Fibroblast of pulmonary artery (primary cell): ENCODE measurements around the gene COL25A1.
A peak's percentile ranks its signal among the peaks of the same experiment; 100 is the strongest.

Source experiments
- DNase-seq: peaks from one replicate; pipeline ENCODE4 v3.0.0-alpha.2; 2010; ENCODE audit warnings: low read depth
- H3K4me3 ChIP-seq: replicated peaks from 2 replicates; pipeline ENCODE4 v1.5.1; 2011; ENCODE audit warnings: low read depth, mild to moderate bottlenecking, control low read depth, low read length, moderate library complexity
- TF ChIP-seq, protein P1 (sequence below): IDR thresholded peaks from 2 replicates; pipeline ENCODE4 v1.5.1; 2011; ENCODE audit warnings: mild to moderate bottlenecking, control low read depth, low read length, inconsistent platforms; ENCODE audit errors: missing control alignments

The COL25A1 gene

DNA sequence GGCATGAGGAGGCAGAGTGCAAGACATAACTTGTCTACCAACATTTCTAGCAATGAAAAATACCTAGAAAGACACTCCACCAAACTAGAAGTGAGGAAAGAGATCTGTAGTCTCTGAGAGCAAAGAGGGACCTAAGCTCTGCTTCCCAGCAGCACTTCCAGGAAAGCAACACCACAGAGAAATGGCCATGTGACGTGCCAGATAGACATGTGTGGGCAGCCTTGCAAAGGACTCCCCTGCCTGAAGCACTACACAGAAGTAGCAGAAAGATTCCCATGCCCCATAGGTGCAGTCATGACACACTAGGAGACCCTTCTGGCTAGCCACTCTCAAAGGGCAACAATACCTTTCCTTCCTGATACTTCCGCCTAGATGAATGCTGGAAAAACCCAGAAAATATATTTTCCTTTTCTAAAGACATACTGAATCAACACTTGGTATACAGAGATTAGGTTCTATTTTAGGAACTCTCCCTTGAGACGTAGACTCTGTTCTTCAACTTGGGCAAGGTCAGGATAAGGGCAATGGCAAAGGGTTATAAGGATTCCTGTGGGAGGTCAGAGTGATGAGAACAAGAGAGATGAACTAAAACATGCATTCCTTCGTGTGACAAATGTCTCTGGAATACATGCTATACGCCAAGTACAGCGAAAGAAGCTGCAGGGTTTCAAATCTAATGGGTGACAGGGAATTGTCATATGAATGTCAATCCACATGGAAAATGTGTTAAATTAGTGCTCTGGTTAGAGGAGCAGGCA, 352.1 kb downstream of the COL25A1 start:
- TF ChIP-seq, protein P1, sequence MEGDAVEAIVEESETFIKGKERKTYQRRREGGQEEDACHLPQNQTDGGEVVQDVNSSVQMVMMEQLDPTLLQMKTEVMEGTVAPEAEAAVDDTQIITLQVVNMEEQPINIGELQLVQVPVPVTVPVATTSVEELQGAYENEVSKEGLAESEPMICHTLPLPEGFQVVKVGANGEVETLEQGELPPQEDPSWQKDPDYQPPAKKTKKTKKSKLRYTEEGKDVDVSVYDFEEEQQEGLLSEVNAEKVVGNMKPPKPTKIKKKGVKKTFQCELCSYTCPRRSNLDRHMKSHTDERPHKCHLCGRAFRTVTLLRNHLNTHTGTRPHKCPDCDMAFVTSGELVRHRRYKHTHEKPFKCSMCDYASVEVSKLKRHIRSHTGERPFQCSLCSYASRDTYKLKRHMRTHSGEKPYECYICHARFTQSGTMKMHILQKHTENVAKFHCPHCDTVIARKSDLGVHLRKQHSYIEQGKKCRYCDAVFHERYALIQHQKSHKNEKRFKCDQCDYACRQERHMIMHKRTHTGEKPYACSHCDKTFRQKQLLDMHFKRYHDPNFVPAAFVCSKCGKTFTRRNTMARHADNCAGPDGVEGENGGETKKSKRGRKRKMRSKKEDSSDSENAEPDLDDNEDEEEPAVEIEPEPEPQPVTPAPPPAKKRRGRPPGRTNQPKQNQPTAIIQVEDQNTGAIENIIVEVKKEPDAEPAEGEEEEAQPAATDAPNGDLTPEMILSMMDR, result no peak
- no peak for DNase-seq
- H3K4me3 ChIP-seq, result no peak overlapping the region

DNA sequence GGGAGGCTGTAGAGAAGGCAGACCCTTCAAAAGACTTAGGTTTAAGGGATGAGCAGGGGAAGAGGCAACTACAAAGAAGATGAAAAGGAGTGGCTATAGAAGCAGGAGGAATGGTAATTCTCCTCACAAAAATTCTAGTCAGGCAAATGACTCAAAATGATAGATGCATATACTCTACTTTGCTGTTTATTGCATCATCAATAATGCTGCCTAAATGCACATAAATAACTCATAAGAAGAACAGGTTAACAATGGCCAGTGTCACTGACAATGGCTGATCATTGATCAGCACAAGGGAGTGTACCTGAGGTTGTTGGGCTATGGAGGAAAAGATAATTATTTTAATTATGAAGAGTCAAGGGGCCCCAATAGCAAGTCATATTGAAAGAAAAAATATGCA, 354.9 kb downstream of the COL25A1 start:
- no peak for DNase-seq
- TF ChIP-seq, protein P1, result no peak
- no peak overlapping the region for H3K4me3 ChIP-seq

DNA sequence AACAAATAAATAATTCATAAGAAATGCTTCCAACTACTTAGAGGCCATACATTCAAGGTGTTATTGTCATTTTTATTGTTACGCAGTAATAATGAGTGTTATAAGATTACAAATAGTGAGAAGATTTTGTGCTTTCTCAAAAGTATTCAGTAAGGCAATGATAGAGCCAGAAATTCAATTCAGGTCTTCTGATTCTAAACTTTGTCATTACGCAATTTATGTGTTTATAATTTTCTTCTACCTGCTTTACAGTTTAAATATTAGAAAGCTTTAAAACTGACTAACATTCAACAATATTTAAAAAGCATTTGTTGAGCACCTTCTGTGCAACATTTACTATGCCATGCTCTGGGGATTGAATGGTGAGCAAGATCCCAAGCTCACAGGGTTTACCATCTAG, 356.2 kb downstream of the COL25A1 start:
- no peak overlapping the region for H3K4me3 ChIP-seq
- TF ChIP-seq, protein P1, result no peak
- DNase-seq, result no peak

DNA sequence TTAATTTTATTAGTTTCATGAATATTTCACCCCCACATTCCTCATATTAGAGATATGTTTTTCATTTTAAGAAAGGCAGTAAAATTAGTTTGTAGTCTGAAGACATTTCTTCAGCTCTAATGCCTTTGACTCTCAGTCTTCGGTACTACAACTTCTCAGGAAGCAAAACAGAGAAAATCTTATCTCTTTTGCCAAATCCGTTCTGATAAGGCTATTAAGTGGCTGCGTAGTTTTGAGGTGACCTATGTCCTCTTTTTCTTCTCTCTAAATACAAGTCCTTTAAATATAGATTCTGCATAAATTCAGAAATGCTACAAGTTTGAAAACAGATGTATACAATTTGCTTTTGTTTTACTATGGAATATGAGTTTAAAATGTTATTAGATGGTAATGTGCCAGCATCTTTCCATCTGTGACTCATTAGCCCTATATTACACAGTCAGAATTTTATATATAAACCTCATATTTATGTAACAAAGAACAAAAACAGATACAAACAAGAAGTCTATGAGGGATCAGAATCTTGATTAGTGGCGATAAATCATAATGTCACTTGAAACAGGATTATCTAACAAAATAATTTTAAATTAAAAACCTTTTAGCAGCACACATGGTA, 358.4 kb downstream of the COL25A1 start:
- TF ChIP-seq, protein P1, result no peak
- peak; percentile 14 for DNase-seq
- no peak overlapping the region for H3K4me3 ChIP-seq

DNA sequence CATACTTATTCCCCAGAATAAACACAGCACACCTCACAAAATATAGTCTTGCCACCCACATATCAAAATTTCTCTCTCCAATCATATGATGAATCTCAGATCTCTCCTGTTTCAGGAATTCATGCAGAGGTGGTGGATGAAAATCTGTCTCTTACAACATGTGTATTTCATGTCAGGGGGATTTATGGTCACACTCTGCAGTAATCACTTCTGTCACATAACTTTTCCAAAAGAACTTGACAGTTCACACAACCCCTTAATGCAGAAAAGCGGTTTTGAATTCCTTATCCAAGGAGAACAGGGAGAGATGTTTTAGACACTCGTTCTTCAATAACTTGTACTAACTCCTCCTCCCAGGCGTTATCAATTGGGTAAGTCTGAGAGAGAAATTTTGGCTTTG, 359.1 kb downstream of the COL25A1 start:
- TF ChIP-seq, protein P1, result no peak
- DNase-seq, result no peak
- no peak overlapping the region for H3K4me3 ChIP-seq

DNA sequence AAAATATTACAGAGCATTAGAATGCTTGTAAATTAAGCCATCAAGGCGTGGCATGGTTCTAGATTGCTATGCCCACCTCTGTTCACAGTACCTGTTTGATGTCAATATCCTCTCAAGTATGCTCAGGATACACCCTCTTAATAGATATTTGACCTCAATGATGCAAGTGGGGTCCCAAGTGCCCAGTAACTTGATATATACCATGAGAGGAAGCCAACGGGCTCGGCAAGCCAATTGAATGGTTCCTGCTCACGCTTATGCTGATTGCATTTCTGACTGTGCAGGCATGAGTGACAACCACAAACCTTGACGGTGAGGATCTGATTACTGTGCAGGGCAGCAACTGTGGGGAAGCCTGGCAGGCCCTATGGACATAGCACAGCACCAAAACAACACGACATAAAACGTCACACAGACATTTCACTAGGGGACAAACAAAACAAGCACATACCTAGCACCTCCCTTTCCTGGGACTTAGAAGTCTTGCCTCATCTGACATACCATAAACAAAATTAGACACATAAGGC, 360.5 kb downstream of the COL25A1 start:
- no peak overlapping the region for H3K4me3 ChIP-seq
- TF ChIP-seq, protein P1, result no peak

DNA sequence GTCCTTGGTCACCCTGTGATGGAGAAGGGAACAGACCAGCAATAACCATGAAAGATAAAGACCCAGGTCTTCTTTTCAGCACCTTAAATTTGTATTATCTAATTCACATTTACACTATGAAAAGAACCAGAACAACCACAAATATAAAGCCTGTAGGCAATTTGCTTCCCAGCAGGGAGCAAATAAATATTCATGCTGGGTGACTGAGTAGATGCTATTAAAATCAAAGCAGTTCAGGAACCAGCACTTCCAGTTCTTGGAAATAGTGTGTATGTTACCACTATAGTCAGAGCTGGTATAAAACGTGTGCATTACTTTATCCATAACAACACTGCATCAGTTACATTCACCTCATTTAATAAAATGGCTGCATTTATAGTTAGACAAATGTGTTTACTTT, 361.8 kb downstream of the COL25A1 start:
- DNase-seq, result no peak
- H3K4me3 ChIP-seq, result no peak overlapping the region
- TF ChIP-seq, protein P1, result no peak

More for the DNA sequence above, 360.5 kb downstream of the COL25A1 start:
- no peak for DNase-seq
